Loucy (cell line): ENCODE measurements around the gene PRAF2.

ENCODE experiments used
- CTCF ChIP-seq: fragments of 200-600 bp; sonication (generic); conservative IDR thresholded peaks from 2 replicates; pipeline ENCODE4 v1.5.1; 2014; ENCODE audit warnings: mild to moderate bottlenecking, antibody characterized with exemption, low read length
- EZH2phosphoT487 ChIP-seq: fragments of 200-600 bp; IDR thresholded peaks from 2 replicates; pipeline ENCODE4 v1.6.1; 2018; ENCODE audit warnings: antibody characterized with exemption, mild to moderate bottlenecking, moderate library complexity, borderline replicate concordance

GRCh38 chrX:49059201-49059600 lies 14.6 kb downstream of the PRAF2 start:
- TF ChIP-seq EZH2phosphoT487 (no peak), CTCF (no peak)
